Epithelial cell of prostate (primary cell): ENCODE data around the gene USF1.
A peak's percentile ranks its signal among the peaks of the same experiment; 100 is the strongest.
"Not testable (repeated sequence)": the region's sequence is repeated elsewhere in the genome, so short reads cannot be mapped to it uniquely, and the experiment has no call there.

Experiments used
- DNase-seq: peaks from one replicate; pipeline ENCODE4 v3.0.0-alpha.2; 2011; ENCODE audit warnings: low read depth, low spot score
- H3K27ac ChIP-seq: fragments of 450-650 bp; 2 replicates; pipeline ENCODE4 v1.5.1; 2017; ENCODE audit warnings: mild to moderate bottlenecking

Gene USF1

DNA sequence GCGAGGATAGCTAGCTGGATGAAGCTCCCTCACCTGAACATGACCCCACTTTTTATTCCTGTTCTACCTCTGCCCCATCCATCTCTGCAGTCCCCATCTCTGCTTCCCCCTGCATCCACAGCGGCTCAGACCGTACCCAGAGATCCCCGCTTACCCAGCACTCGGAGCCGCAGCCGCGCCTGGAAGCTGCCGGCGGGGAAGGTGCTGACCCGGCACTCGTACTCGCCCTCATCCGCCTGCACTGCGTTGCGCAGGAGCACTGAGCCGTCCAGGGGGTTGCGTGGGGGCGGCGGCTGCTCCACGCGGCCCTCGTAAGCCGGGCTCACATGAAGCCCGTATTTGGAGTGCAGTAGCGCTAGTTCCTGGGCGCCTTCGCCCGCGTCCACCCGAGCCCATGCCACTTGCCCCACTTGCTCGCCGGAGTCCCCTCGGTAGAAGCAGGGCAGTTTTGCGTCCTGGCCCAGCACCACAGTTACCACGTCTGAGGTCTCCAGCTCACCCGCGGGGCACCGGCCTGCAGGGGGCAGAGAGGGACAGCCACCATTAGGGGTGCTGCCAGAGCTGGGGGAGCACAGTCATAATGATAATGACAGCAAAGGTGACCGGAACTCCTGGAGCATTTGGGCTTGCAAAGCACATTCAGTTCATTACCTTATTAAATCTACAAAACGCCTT is 33.8 kb upstream of the USF1 start:
- H3K27ac ChIP-seq: peak overlapping the region; percentile 95
- DNase-seq: no peak

DNA sequence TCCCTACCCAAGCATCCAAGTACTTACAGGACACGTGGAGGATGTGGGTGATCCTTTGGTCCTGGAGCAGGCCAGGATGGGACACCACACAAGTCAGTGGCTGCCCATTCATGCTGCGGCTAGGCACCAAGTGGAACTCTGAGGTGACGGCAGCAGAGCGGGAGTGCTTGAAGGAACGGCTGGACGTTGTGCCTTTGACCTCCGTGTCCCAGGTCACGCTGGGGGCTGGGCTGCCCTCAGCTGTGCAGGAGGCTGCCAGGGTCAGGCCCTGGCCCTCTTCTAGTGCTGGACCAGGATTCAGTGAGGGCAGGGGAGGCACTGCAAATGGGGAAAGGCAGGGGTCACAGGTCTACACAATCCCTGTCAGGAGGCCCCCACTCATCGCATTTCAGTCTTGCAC is 31.6 kb upstream of the USF1 start:
- peak overlapping the region; percentile 95 for H3K27ac ChIP-seq
- no peak for DNase-seq

DNA sequence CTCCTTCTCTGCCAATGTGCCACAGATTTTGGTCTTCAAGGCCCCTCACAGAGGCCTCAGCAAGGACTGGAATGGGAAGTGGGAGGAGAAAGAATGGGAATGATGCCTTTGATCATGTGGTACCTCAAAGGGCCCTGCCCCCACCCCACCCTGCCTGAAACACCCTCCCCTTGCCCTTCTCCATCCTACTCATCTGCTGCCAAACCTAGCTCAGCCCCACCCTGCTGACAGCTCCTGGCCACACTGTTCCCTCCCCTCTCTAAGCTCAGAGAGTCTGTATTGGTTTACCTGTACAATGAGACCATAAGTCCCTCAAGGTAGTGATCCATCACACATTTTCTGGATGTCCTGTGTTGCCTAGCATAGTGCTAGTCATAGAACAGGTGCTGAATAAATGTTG is 30.6 kb upstream of the USF1 start:
- H3K27ac ChIP-seq: peak overlapping the region; percentile 95
- no peak for DNase-seq

DNA sequence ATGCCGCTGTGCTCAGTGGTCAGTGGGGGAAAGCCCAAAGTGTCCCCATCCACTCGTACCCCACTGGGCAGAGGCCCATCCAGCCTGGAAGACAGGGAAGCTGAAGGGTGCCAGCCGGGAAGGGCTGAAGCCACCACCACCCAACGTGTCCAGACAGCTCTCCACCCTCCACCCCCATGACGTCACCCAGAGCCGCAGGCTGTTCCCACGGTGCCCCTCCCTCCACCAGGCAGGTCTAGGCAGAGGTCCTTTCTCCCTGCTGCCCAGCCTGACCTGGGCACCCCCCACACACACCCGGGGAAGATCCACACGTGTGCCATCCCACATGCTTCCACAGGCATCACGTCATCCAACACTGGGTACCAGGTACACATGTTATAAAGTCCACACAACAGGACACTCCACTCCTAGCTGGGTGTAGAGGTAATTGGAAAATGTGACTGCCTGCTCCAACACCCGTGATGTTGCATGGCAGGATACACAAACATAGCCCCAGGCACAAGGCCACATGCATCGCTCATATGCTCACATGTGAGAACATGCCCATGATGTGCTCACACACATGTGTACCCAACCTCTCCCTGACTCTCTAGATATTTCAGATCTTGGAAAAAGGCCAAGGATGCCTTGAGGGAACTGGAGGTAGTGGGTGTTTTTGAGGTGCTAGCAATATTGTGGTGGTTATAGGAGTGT is 29.0 kb upstream of the USF1 start:
- peak overlapping the region; percentile 95 for H3K27ac ChIP-seq
- DNase-seq: peak; percentile 96

DNA sequence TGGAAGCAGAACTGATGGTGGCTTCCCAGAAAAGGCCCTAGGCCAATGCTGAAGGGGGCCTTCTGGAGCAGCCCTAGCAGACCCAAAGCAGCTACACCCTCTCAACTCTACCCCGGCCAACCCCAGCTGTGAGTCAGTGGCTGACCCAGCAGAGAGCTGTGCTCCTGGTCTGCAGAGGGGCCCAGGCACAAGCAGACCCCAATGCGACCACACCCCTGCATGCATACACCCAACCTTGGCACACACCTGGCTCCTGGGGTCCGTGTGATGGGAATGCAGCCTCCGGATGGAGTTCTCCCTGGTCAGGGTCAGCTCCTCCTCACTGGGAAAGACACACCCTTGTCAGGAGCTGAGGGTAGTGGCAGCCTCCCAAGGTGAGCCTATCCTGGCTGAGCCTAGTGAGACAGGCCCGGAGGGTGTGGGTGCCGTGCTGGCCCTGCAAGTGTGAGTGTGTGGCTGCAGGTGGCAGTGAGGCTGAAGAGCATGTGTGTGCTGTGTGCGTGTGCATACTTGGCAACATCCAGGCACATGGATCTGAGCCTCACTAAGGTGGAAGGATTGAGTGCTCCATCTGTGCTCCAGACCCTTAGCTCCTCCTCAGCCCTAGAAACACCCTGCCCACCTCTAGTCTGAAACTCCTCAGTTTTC is 27.8 kb upstream of the USF1 start:
- peak; percentile 80 for DNase-seq
- H3K27ac ChIP-seq: peak overlapping the region; percentile 95

DNA sequence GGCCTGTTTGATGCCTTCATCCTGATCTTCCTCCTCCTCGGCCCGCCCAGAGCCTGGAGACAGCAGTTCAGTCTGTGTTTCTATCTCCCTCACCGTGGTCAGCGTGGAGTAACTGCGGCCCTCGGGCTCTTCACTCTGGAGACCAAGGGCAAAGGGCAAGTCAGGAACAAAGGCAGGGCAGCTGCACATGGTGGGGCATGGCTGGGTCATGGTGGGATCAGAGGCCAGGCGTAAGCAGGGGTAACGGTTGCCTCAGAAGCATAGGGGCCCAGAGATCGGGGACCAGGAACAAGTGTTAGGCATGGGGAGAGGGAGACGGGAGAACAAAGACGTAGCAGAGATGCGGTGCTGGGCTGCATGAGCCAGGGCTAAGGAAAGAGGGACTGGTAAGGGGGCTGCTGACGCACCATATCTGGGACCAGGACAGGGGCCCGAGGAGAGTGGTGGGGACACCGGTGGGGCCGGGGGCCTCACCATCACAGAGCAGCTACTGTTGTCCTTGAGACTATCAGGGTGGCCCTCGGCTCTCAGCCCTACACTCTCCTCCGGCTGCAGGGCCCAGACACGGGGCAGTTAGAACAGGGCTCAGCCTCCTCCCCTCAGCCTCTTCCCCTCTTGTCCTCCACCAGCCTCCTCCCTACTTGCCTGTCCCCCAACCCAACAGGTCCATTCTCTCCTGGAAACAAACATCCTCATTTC is 27.1 kb upstream of the USF1 start:
- peak overlapping the region; percentile 95 for H3K27ac ChIP-seq
- no peak for DNase-seq

DNA sequence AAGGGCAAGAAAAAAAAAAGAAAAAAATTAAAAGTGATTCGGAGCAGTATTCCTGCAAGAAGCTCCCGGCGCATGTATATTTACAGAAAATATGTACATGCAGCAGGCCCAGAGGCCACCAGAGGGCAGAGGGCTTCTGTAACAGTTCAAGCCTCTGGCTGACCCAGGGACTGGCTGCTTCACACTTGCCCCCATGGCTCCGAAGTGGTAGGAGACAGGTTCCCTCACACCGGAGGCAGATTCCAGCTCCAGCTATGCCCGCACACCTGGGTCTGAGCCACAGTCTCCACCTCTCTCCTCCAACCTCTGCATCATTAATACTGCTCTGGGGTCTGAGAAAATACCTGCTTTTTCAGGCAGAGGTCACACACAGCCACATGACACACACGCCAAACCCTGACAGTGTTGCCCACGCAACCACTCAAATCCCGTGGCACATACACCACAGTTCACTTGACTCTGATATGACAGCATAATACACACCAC is 26.2 kb upstream of the USF1 start:
- H3K27ac ChIP-seq: no peak overlapping the region
- no peak for DNase-seq

DNA sequence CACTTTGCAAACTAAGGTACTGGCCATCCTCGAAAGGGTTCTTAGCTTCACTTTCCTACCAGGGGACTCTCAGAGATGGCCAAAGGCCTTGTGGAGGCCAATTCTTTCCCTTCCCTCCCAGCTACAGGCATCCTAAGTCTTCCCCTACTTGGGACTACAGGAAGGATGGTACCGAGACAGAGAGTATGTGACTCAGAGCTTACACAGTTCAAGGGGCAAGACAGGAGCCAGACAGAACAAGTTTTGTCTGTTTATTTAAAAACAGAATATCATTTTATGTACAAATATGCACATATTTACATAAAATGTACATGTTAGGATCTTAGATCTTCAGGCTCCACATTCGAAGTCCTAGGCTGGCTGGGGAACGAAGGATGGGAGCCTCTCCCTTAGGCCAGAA is 25.0 kb upstream of the USF1 start:
- peak overlapping the region; percentile 25 for H3K27ac ChIP-seq

DNA sequence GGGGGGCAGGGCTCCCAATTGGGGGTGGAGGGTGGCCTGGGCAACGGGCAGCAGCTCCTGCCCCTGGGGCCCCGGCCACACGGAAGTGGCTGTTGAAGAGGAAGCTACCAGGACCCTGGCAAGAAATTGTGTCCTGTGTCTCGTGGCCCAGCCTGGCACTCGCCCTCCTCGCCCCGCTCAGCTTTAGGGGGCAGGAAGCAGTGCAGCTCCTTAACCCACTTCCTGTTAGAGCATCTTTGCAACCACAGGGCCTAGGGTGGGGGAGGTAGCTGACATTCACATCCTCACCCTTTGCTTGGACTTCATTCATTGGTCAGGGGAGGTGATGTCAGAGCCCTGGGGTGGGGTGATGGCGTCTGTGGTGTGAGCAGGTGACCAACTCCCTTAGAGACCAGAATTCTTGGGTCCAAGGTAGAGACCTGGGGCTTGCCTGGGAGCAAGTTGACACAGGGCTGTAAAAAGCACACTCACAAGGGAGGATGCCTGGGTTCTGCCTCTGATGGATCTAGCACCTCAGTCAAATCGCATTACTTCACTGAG is 24.0 kb upstream of the USF1 start, which contains the start of gene ARHGAP30:
TSS of gene ARHGAP30 (minus strand) at position 161 of the 540 bp plus-strand sequence. CDS start 267 bp downstream, outside the sequence.
- DNase-seq: no peak
- peak within 1 kb of the TSS; percentile 33 for H3K27ac ChIP-seq

More for the DNA sequence above, 25.0 kb upstream of the USF1 start:
- DNase-seq: no peak

DNA sequence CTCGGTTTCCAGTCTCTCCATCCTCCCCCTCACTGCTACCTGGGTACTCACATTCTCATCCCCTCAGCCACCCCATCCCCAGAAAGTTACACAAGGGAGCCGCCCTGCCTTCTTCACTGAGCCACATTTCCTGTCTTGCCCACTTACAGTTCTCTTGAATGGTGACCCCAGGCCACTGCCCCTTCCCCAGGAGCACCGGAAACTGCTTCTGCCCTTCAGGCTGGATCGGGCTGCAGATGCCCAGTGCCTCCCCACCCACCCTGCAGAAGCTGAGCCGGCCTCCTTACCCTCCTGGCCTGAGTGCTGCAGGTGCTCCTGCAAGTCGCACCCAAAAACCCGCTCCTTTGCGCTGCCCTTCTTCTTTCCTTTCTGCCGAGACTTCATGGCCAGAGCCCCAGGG is 23.5 kb upstream of the USF1 start:
- peak overlapping the region; percentile 33 for H3K27ac ChIP-seq
- no peak for DNase-seq

DNA sequence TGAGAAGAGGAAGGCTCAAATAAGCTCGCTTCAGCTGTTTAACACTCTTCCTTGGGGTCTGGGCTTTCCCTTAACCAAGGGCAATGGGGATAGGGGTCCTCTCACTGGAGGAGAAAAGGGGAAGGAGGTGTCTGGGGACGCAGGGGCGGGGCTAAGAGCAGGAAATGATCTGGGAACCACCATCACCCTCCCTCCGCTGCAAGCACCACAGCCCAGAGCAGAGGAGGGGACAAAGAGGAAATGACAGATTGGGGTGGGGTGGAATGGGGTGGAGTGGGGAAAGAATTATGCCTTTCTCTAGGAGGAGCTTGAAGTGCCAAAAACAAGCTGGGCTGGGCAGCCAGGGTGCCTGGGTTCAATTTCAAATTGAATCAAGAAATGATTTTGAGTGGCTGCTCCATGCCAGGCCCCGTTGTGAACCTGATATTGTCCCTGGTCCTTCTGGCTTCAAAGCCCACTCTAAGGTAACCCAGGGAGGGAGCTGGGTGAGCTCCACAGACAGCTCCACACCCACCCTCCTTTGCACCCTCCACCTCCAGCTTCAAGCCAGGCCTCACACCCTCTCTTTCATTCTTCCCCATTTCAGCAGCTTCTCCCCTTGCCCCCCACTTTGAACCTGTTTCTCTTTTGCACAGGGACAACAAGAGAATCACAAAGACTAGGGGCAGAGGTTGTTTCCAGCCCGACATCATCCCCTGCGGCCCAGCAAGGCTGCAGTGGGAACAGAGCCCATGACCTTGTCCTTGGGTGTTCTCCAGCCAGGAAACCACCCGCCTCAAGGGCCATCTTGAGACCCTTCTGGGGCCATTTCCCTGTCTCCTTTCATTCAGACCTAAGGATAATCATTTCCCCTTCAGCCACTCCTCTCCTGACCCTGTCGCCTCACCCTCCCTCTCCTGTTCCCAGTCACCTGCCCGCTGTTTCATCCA is 22.8 kb upstream of the USF1 start:
- no peak for DNase-seq
- peak overlapping the region; percentile 33 for H3K27ac ChIP-seq

DNA sequence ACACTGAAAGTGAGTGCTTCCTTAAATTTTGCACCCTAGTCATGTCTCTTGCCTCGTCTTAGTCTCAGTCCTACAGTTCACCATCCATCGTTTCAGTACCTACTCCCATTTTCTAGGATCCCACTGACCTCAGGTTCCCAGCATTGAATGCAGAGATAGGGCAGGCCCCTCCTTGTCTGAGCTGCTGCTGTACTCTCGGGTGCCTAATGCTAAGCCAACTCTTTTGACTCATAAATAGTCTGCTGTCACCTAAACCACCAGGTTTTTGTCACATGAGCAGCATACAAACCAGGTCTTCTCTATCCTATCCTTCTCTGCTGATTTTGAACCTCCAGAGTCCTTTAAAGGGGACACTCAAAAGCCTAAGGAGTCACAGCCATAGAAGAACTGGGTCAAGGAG is 20.9 kb upstream of the USF1 start:
- DNase-seq: no peak
- H3K27ac ChIP-seq: no peak overlapping the region

DNA sequence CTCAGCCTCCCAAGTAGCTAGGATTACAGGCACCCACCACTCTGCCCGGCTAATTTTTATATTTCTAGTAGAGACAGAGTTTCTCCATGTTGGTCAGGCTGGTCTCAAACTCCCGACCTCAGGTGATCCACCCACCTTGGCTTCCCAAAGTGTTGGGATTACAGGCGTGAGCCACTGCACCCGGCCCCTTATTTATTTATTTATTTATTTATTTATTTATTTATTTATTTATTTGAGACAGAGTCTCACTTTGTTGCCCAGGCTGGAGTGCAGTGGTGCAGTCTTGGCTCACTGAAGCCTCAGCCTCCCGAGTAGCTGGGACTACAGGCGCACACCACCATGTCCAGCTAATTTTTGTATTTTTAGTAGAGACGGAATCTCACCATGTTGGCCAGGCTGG is 19.9 kb upstream of the USF1 start:
- not testable (repeated sequence) for DNase-seq, H3K27ac ChIP-seq

DNA sequence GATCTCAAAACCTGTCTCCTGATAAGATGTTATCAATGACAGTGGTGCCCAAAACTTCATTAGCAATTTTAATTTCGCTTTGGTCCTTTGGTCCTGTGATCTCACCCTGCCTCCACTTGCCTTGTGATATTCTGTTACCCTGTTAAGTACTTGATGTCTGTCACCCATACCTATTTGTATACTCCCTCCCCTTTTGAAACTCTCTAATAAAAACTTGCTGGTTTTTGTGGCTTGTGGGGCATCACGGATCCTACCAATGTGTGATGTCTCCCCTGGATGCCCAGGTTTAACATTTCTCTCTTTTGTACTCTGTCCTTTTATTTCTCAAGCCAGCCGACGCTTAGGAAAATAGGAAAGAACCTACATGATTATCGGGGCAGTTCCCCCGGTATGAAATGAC is 18.2 kb upstream of the USF1 start:
- not testable (repeated sequence) for H3K27ac ChIP-seq, DNase-seq

DNA sequence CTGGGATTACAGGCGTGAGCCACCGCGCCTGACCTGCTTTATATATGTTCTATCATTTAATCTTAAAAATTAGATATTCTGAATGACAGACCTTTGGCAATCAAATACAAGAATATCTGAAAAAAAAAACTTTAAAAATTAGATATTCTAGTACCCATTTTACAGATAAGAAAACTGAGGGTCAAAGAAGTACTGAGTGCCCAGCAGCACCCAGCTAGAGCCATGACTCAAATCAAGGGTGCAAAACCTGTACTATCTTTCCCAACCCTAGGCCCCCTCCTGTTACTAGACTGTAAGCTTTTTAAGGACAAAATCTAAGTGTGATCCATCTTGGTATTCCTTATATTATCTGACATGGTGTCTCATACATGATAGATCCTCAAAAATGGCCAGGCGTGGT is 15.6 kb upstream of the USF1 start:
- DNase-seq: no peak
- no peak overlapping the region for H3K27ac ChIP-seq

DNA sequence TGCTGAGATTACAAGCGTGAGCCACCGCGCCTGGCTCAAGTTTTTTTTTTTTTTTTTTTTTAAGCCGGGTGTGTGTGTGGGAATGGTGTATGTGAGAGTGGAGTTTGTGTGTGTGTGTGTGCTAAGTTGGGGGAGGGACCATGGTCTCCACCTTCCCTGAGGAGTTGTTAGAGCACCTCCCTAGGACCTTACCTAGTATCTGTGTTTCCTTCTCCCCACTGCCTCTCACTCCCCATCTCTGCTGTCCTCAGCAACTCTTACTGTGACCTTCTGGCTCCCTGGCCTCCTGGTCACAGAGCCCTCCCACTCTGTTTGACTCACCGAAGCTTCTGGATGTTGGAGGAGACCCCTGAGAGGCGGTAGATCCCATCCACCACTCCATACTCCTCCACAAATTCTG is 13.5 kb upstream of the USF1 start:
- no peak overlapping the region for H3K27ac ChIP-seq
- DNase-seq: no peak

DNA sequence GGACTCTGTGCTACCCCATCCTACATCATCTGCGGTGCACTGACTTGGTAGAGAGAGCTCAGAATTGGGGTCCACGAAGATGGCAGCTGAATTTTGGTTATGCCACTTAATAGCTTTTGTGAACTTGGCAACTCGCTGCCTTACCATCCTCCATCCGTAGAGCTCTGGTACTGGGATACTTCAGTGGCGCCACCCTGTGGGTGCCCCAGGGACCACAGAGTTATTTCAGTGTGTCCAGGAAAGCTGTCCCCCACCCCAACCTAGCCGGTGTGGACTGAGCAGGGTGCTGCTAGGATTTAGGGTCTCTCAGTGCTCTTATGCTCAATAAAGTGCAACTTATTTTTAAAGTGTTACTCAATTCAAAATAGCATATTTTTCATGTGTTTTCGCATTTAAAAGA is 9.0 kb upstream of the USF1 start:
- H3K27ac ChIP-seq: no peak overlapping the region
- DNase-seq: no peak

DNA sequence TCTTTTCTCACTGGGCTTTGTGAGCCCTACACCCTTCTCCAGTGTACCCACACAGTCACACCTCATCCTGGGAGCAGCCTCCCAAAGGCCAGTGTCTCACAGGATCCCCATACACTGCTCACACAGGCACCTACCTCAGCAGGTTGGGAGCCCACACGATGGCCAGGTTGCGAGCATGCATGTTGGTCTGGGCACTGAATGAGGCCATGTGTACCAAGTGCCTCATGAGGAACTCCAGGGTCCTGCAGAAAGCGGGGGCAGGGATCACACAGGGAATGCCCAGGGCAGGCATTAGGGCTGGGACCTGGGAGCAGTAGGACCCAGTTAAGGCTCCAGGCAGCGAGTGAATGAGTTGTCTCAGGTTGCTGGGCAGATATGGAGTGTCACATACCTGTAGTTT is 8.5 kb upstream of the USF1 start:
- no peak overlapping the region for H3K27ac ChIP-seq
- no peak for DNase-seq

DNA sequence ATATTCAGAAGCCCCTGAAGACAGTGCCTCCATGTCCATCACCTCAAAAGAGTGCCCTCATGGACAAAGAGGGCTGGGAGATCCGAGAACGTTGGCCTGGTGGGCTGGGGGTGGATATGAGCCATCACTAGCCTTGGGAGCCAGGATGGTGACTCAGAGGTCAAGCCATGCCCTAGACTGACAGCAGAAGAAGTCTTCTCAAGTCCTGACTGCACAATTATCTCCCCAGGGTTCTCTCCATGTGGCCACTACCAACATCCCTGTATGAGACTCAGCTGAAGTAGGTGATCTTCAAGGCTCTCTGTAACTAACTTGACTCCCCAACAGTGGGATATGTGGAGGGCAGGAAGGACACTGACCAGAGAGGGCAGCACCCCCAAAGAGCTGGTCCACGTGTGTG is 7.1 kb upstream of the USF1 start:
- DNase-seq: no peak
- H3K27ac ChIP-seq: no peak overlapping the region
